Adrenal gland (tissue), 12 donors: Measurements from ENCODE around the gene ATG101. TPM values are rescaled to one million over a fixed set of nuclear protein-coding genes. Genes with fewer than 3 reads are reported as not detected.
"Not testable (repeated sequence)": the region's sequence is repeated elsewhere in the genome, so short reads cannot be mapped to it uniquely, and the experiment has no call there.

Source experiments
- DNase-seq, 7 donors: peaks; one replicate each; pipeline ENCODE4 v3.0.0-alpha.2; 2019 to 2020
- H3K27ac ChIP-seq, 5 donors: fragments of 200-600 bp; sonication (generic) in 4 of 5; 1 replicate in 3 of 5; 2 replicates in 2 of 5; pipeline versions ENCODE4 v1.5.1 to v1.8.0; 2016 to 2020; ENCODE audit warnings: mild to moderate bottlenecking in 1 of 5
- H3K27me3 ChIP-seq: fragments of 200-600 bp; 2 replicates; pipeline ENCODE4 v1.8.0; 2021
- H3K36me3 ChIP-seq, 2 donors: fragments of 200-600 bp; replicated peaks in 1 of 2; 1 replicate in 1 of 2; 2 replicates in 1 of 2; pipeline versions ENCODE4 v1.5.1 to v1.8.0; 2018 to 2022
- H3K4me1 ChIP-seq, 2 donors: fragments of 200-600 bp; replicated peaks in 1 of 2; 1 replicate in 1 of 2; 2 replicates in 1 of 2; pipeline versions ENCODE4 v1.5.1 to v1.8.0; 2018 to 2021
- H3K4me3 ChIP-seq, 4 donors: fragments of 200-600 bp; sonication (generic) in 3 of 4; one replicate each; pipeline ENCODE4 v1.5.1; 2016 to 2018
- H3K9me3 ChIP-seq, 3 donors: fragments of 200-600 bp; sonication (generic) in 1 of 3; replicated peaks in 1 of 3; 1 replicate in 2 of 3; 2 replicates in 1 of 3; pipeline versions ENCODE4 v1.5.1 to v1.8.0; 2016 to 2021
- CTCF ChIP-seq, 6 experiments: fragments of 450-650 bp in 4 of 6; fragments of 200-600 bp in 2 of 6; sonication (generic) in 1 of 6; IDR thresholded peaks; 1 replicate in 5 of 6; 2 replicates in 1 of 6; pipeline versions ENCODE4 v1.5.1 to v1.8.0; 2016 to 2021; ENCODE audit warnings: antibody characterized with exemption in 6 of 6, mild to moderate bottlenecking in 2 of 6, moderate library complexity in 1 of 6
- POLR2A ChIP-seq, 2 donors: fragments of 450-650 bp; IDR thresholded peaks; one replicate each; pipeline ENCODE4 v1.6.1; 2017; ENCODE audit warnings: antibody characterized with exemption in 2 of 2, mild to moderate bottlenecking in 2 of 2, moderate library complexity in 1 of 2
- WGBS, 4 donors: extraction: QIAGEN DNeasy Blood & Tissue Kit in 2 of 4; methylation state at CpG; one replicate each; pipeline versions ENCODE4 v1.1.5 to v1.1.7; 2013 to 2017; 5-methylcytosine and 5-hydroxymethylcytosine counted together
- intact Hi-C, 2 donors: fragments of 100-400 bp; cut with DNase I; formaldehyde crosslinking; loops; one replicate each; pipeline versions ENCODE4 v1.14.1 to v1.15.0; 2022 to 2023
- polyA plus RNA-seq, 3 donors: library from polyadenylated mRNA; stranded (reverse); fragments of 200-250 nt in 2 of 3; fragments of 350-450 nt in 1 of 3; fragmentation: Illumina TruSeq in 1 of 3; extraction: RNeasy Lipid Tissue Mini Kit (QIAGEN cat#74804) in 1 of 3; gene quantifications; one replicate each; pipeline ENCODE4 v1.2.3, GENCODE V29; 2013 to 2014
- total RNA-seq, 9 donors: library from RNA; depleted of rRNA in 4 of 9; stranded (reverse); fragments of >200 nt in 4 of 9; fragments of 120-200 nt in 1 of 9; fragmentation: NEBNext Ultra II Directional in 1 of 9; extraction: Animal tissue kit (Norgen Biotek cat#: 25700) in 1 of 9; gene quantifications; one replicate each; pipeline versions ENCODE4 v1.1.0 to v1.2.4, GENCODE V29; 2013 to 2023
- donor health status: healthy with polysubstance abuse.
- donor health status: Bipolar disorder and iron deficiency.
- donor health status: DM: yes; HTN: yes; CAD: no.
- donor health status: DM: no; HTN: no; CAD: no.
- donor health status: DM: no; HTN: no; CAD: no.
- donor health status: DM: yes; HTN: yes; CAD: no.

ATG101 gene
- total and polyA plus RNA-seq, 12 donors: 20.9 to 60.4 (median 36.9) TPM

GRCh38 chr12:52096332-52097044 lies 26.7 kb downstream of the ATG101 start:
- intact Hi-C loops: no loop called here

GRCh38 chr12:52097045-52097666 lies 27.4 kb downstream of the ATG101 start:
- H3K4me3 ChIP-seq: no peak overlapping the region
- H3K4me1 ChIP-seq: no peaks in the 10 kb centered on the region
- no peak overlapping the region for H3K27ac ChIP-seq
- no peak for DNase-seq
- no peak for TF ChIP-seq CTCF (IDR thresholded peaks at IDR 0.05)
- intact Hi-C loops: no loop called here
- H3K27me3 ChIP-seq: peaks cover 4% of the 10 kb centered on the region
- H3K9me3 ChIP-seq: no peaks in the 10 kb centered on the region
- H3K36me3 ChIP-seq: no peaks in the 10 kb centered on the region
- WGBS, 4 donors: 79 to 89% (median 81%) methylated on average over 15 to 21 of the region's 21 CpGs

More at GRCh38 chr12:52096332-52097044, 26.7 kb downstream of the ATG101 start:
- H3K4me3 ChIP-seq: no peak overlapping the region
- H3K9me3 ChIP-seq: no peaks in the 10 kb centered on the region
- no peak for TF ChIP-seq POLR2A (IDR thresholded peaks at IDR 0.05)
- no peak for TF ChIP-seq CTCF (IDR thresholded peaks at IDR 0.05)
- no peaks in the 10 kb centered on the region for H3K4me1 ChIP-seq
- WGBS, 4 donors: 84 to 88% (median 86%) methylated on average over 15 of the region's 15 CpGs
- DNase-seq: no peak
- no peaks in the 10 kb centered on the region for H3K36me3 ChIP-seq
- peaks cover 4% of the 10 kb centered on the region for H3K27me3 ChIP-seq
- H3K27ac ChIP-seq: no peak overlapping the region

- intact Hi-C loops, H3K36me3 ChIP-seq, H3K4me3 ChIP-seq, H3K27ac ChIP-seq, H3K9me3 ChIP-seq, H3K4me1 ChIP-seq, H3K27me3 ChIP-seq, DNase-seq: not testable (repeated sequence)
- 47 to 56% (median 55%) methylated on average over 7 to 10 of the region's 10 CpGs for WGBS, 4 donors
Measured at GRCh38 chr12:52104431-52105089, 34.8 kb downstream of the ATG101 start.

GRCh38 chr12:52116222-52117125 lies 46.7 kb downstream of the ATG101 start:
- H3K4me1 ChIP-seq, H3K27me3 ChIP-seq, DNase-seq, intact Hi-C loops, H3K36me3 ChIP-seq, H3K4me3 ChIP-seq, H3K27ac ChIP-seq, H3K9me3 ChIP-seq: not testable (repeated sequence)
- WGBS, 4 donors: 55 to 71% (median 58%) methylated on average over 9 to 18 of the region's 18 CpGs

GRCh38 chr12:52117806-52118475 lies 48.2 kb downstream of the ATG101 start:
- H3K9me3 ChIP-seq, H3K27me3 ChIP-seq, H3K4me1 ChIP-seq, H3K36me3 ChIP-seq, intact Hi-C loops, H3K27ac ChIP-seq, H3K4me3 ChIP-seq, DNase-seq: not testable (repeated sequence)
- WGBS, 4 donors: 77 to 86% (median 85%) methylated on average over 18 to 20 of the region's 20 CpGs
